ENCODE measurements around the gene DHRS7.

DNA sequence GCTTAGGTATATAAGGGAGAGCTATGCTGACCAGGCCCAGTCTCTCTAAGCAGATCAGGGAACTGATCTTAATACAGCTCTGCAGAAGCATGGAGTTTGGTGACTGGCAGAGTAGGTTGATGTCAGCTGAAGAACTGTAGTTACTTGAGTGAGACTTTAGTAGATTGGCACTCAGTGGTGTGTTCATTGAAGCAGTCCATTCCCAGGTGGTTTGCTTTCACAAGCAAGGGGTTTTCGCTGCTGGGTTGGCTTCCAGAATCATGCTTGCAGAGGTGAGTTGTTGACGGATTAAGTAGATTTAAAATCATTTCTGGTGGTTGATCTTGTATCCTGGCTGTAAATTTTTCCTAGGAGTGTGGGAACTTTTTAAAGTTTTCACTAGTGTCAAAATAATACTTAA, 6.5 kb upstream of the DHRS7 start:
- no peak for TF ChIP-seq FOXA1 (IDR thresholded peaks at IDR 0.05)
- no peak for TF ChIP-seq FOXK2 (IDR thresholded peaks at IDR 0.05)
- no peak for TF ChIP-seq BHLHE40 (IDR thresholded peaks at IDR 0.05; ENCODE audit: borderline replicate concordance)
- no peak for TF ChIP-seq SUZ12 (IDR thresholded peaks at IDR 0.05)
- no peak for TF ChIP-seq SP1 (IDR thresholded peaks at IDR 0.05)
- TF ChIP-seq PKNOX1 (IDR thresholded peaks at IDR 0.05) = no peak
- TF ChIP-seq LEF1 (IDR thresholded peaks at IDR 0.05; ENCODE audit: borderline replicate concordance) = no peak
- no peak for TF ChIP-seq ZNF384 (IDR thresholded peaks at IDR 0.05)
- TF ChIP-seq TARDBP (IDR thresholded peaks at IDR 0.05) = no peak

All from HEK293T (cell line).